ENCODE measurements around the gene BCKDK.

DNA sequence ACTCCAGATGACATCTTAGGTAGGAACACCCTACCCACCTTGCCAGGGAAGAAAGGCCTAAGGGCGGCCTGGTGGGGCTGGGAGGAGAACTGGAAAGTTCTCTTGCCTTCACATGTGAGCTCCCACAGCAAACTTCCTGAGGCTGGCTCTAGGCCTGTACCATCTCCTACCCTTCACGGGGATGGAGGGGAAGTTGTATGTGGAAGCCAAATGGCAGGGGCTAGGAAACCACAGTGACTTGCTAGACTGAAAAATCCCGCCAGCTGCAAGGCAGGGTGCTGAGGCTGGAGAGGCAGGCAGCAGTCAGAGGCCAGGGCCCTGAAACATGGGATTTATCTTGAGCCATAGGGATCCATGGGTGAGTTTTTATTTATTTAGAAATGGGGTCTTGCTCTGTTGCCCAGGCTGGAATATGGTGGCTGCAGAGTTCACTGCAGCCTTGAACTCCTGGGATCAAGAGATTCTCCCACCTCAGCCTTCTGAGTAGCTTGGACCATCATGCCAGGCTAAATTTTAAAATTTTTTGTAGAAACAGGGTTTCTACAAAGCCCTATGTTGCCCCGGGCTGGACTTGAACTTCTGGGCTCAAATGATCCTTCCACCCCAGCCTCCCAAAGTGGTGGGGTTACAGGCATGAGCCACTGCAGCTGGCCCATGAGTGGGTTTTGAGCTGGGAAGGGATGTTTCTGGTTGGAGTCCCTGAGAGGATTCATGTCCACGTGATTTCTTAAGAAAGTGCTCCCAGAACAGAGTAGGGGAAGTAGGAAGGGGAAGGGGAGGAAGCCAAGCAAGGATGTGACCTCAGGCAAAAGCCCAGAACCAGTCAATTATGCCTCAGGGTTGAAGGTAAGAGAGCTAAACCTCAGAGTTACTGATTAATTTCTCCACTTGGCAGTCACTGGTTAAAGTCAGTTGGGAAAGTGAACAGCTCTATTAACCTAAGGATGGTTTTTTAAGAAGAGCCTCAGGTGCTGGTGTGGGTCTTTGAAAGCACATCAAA, 5.2 kb downstream of the BCKDK start:
- TF ChIP-seq POLR2AphosphoS5 (IDR thresholded peaks at IDR 0.05; ENCODE audit: insufficient read depth, low read depth, low read length), result no peak
- TF ChIP-seq FOS (IDR thresholded peaks at IDR 0.05; ENCODE audit: borderline replicate concordance, insufficient read depth, low read length), result no peak
- TF ChIP-seq, protein P1, sequence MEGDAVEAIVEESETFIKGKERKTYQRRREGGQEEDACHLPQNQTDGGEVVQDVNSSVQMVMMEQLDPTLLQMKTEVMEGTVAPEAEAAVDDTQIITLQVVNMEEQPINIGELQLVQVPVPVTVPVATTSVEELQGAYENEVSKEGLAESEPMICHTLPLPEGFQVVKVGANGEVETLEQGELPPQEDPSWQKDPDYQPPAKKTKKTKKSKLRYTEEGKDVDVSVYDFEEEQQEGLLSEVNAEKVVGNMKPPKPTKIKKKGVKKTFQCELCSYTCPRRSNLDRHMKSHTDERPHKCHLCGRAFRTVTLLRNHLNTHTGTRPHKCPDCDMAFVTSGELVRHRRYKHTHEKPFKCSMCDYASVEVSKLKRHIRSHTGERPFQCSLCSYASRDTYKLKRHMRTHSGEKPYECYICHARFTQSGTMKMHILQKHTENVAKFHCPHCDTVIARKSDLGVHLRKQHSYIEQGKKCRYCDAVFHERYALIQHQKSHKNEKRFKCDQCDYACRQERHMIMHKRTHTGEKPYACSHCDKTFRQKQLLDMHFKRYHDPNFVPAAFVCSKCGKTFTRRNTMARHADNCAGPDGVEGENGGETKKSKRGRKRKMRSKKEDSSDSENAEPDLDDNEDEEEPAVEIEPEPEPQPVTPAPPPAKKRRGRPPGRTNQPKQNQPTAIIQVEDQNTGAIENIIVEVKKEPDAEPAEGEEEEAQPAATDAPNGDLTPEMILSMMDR (IDR thresholded peaks at IDR 0.05; ENCODE audit: extremely low read depth in 1 of 2, insufficient read depth in 1 of 2, low read depth in 1 of 2, low read length in 2 of 2), result no peak
- TF ChIP-seq POLR2A (IDR thresholded peaks at IDR 0.05; ENCODE audit: low read depth, low read length), result no peak
- TF ChIP-seq MYC (IDR thresholded peaks at IDR 0.05; ENCODE audit: low read depth, low read length), result no peak
- TF ChIP-seq EZH2 (IDR thresholded peaks at IDR 0.05; ENCODE audit: borderline replicate concordance, low read depth, low read length, severe bottlenecking), result no peak
- no peak for TF ChIP-seq JUN (IDR thresholded peaks at IDR 0.05; ENCODE audit: borderline replicate concordance, insufficient read depth, insufficient read length, low read depth)

All from endothelial cell of umbilical vein (primary cell).